ENCODE measurements around the gene PLEKHF1. TPM values are rescaled to one million over a fixed set of nuclear protein-coding genes. Genes with fewer than 3 reads are reported as not detected.

Gene PLEKHF1
- total and polyA plus RNA-seq, 2 experiments from 2014 or later: 10.1 to 25.1 TPM

GRCh38 chr19:29679598-29680210, 14.4 kb downstream of the PLEKHF1 start (continued):
- no peak for TF ChIP-seq REST (IDR thresholded peaks at IDR 0.05; ENCODE audit: unreplicated experiment)

GRCh38 chr19:29680447-29680846, 15.2 kb downstream of the PLEKHF1 start:
- Histone ChIP-seq H3F3A (replicated peaks; ENCODE audit: low read depth) (no peaks in the 10 kb centered on the region), H3K9me2 (ENCODE audit: insufficient read depth) (no peaks in the 10 kb centered on the region), H3K4me1 (ENCODE audit: insufficient read depth) (no peaks in the 10 kb centered on the region), H3K27ac (ENCODE audit: low read depth) (no peak overlapping the region), H2AFZ (no peak overlapping the region), H3K4me3 (no peak overlapping the region), H3K4me2 (no peak overlapping the region), H3K27me3 (ENCODE audit: insufficient read depth) (no peaks in the 10 kb centered on the region), H3K79me2 (replicated peaks; ENCODE audit: insufficient read depth) (no peaks in the 10 kb centered on the region), H4K20me1 (replicated peaks; ENCODE audit: insufficient read depth) (no peaks in the 10 kb centered on the region), H3K36me3 (ENCODE audit: insufficient read depth) (no peaks in the 10 kb centered on the region)
- H3K4me3 Mint-ChIP-seq: no peak overlapping the region
- H3K4me1 Mint-ChIP-seq: peaks cover 4% of the 10 kb centered on the region
- no peaks in the 10 kb centered on the region; the same call in 2 of the 3 replicates for H3K9me3 Mint-ChIP-seq
- no peak overlapping the region for H3K27ac Mint-ChIP-seq
- DNase-seq (ENCODE audit: low spot score) (no peak), ATAC-seq (no peak)
- no peaks in the 10 kb centered on the region for H3K36me3 Mint-ChIP-seq (ENCODE audit: low read depth)
- peaks cover 11% of the 10 kb centered on the region for H3K27me3 Mint-ChIP-seq (ENCODE audit: insufficient read depth, low read depth, poor library complexity)
- TF ChIP-seq EZH2phosphoT487 (IDR thresholded peaks at IDR 0.05; ENCODE audit: unreplicated experiment): no peak
- TF ChIP-seq STAT1 (IDR thresholded peaks at IDR 0.05; ENCODE audit: unreplicated experiment): no peak
- no peak for TF ChIP-seq ZNF114 (CRISPR knock-in tag; IDR thresholded peaks at IDR 0.05)
- no peak for TF ChIP-seq NANOG (IDR thresholded peaks at IDR 0.05; ENCODE audit: borderline replicate concordance)
- TF ChIP-seq ZNF462 (CRISPR knock-in tag; IDR thresholded peaks at IDR 0.05): no peak
- no peak for TF ChIP-seq POLR2AphosphoS5 (IDR thresholded peaks at IDR 0.05; ENCODE audit: low read depth)
- no peak for TF ChIP-seq JUNB (IDR thresholded peaks at IDR 0.05; ENCODE audit: unreplicated experiment)
- no peak for TF ChIP-seq REST (IDR thresholded peaks at IDR 0.05; ENCODE audit: unreplicated experiment)
- TF ChIP-seq EZH2 (IDR thresholded peaks at IDR 0.05; ENCODE audit: low read depth, unreplicated experiment): no peak
- no peak for TF ChIP-seq ETS1 (IDR thresholded peaks at IDR 0.05)

Data from GM23338 (cell line).